Prostate gland (tissue), 2 donors: ENCODE data around the gene MPP1.

Experiments
- POLR2AphosphoS5 ChIP-seq: sonication (generic); formaldehyde crosslinking; IDR thresholded peaks from one replicate; pipeline ENCODE4 v1.6.1; 2017; ENCODE audit warnings: antibody characterized with exemption
- TF ChIP-seq, protein P1 (sequence below), 4 experiments: fragments of 200-600 bp in 2 of 4; fragments of 450-650 bp in 2 of 4; sonication (generic) in 2 of 4; IDR thresholded peaks; 1 replicate in 3 of 4; 2 replicates in 1 of 4; pipeline ENCODE4 v1.5.1; 2016 to 2019; ENCODE audit warnings: antibody characterized with exemption in 4 of 4, mild to moderate bottlenecking in 2 of 4, moderate library complexity in 2 of 4

DNA sequence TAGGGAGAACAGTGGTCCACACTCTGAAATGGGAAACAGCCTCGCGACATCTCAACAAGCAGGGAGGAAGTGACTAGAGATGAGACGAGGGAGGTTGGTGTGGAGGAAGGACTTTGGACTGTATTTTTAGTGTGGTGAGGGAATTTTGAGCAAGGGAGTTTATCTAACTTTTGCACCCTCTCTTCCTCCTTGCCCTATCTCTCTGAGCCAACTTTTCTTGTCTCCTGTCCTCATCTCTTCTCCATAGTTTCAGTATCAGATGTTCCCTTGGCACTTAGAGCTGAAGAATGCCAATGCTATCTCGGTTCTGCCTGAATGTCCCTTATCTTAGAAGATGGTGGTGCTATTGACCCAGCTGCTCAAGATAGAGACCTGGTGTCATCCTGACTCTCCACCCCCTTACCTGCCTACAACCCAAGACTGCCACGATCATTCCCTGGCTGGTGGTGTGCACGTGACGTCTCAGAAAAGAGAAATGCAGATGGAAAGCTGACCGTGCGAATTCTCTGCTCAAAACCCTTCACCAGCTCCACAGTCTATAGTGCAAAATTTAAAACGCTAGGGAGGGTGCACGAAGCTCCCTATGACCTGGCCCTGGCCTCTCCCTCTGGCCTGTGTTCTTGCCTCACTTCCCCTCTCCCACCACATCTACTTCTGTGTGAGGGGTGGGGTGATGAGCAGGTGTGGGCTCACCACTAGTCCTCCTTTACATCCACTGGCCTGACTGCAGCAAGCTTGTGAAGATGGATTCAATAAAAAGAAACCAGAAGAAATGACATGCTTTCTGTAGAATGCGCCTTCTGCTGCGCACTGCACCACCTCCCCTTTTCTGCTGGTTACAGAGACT lies 20.9 kb downstream of the MPP1 start:
- no peak for TF ChIP-seq POLR2AphosphoS5
- TF ChIP-seq, protein P1, sequence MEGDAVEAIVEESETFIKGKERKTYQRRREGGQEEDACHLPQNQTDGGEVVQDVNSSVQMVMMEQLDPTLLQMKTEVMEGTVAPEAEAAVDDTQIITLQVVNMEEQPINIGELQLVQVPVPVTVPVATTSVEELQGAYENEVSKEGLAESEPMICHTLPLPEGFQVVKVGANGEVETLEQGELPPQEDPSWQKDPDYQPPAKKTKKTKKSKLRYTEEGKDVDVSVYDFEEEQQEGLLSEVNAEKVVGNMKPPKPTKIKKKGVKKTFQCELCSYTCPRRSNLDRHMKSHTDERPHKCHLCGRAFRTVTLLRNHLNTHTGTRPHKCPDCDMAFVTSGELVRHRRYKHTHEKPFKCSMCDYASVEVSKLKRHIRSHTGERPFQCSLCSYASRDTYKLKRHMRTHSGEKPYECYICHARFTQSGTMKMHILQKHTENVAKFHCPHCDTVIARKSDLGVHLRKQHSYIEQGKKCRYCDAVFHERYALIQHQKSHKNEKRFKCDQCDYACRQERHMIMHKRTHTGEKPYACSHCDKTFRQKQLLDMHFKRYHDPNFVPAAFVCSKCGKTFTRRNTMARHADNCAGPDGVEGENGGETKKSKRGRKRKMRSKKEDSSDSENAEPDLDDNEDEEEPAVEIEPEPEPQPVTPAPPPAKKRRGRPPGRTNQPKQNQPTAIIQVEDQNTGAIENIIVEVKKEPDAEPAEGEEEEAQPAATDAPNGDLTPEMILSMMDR (IDR thresholded peaks at IDR 0.05): no peak
